Mesendoderm (in vitro differentiated cells): Measurements from ENCODE around the gene DEPDC1.
A peak's percentile ranks its signal among the peaks of the same experiment; 100 is the strongest.
"Not testable (repeated sequence)": the region's sequence is repeated elsewhere in the genome, so short reads cannot be mapped to it uniquely, and the experiment has no call there.

Experiments
- DNase-seq: peaks from one replicate; pipeline ENCODE4 v3.0.0; 2013
- H2AK5ac ChIP-seq: 2 replicates; pipeline ENCODE4 v1.6.1; 2013; ENCODE audit warnings: low read length, inconsistent platforms
- H2BK120ac ChIP-seq: 2 replicates; pipeline ENCODE4 v1.6.1; 2013; ENCODE audit warnings: low read depth, mild to moderate bottlenecking, low read length, moderate library complexity, mixed read lengths
- H2BK15ac ChIP-seq: replicated peaks from 2 replicates; pipeline ENCODE4 v1.6.1; 2013; ENCODE audit warnings: low read depth, mild to moderate bottlenecking, moderate library complexity
- H2BK5ac ChIP-seq: 2 replicates; pipeline ENCODE4 v1.6.1; 2013; ENCODE audit warnings: low read length, inconsistent platforms
- H3K18ac ChIP-seq: 2 replicates; pipeline ENCODE4 v1.6.1; 2013; ENCODE audit warnings: mild to moderate bottlenecking, low read length, mixed read lengths
- H3K23ac ChIP-seq: one replicate; pipeline ENCODE4 v1.6.1; 2013; ENCODE audit warnings: low read length
- H3K27ac ChIP-seq: 2 replicates; pipeline ENCODE4 v1.5.1; 2013; ENCODE audit warnings: low read depth, mild to moderate bottlenecking, inconsistent platforms, low read length, moderate library complexity
- H3K27me3 ChIP-seq: 2 replicates; pipeline ENCODE4 v1.6.1; 2013; ENCODE audit warnings: low read length, control low read depth, mild to moderate bottlenecking, inconsistent platforms; ENCODE audit not compliant: insufficient read depth, poor library complexity
- H3K36me3 ChIP-seq: 2 replicates; pipeline ENCODE4 v1.6.1; 2013; ENCODE audit warnings: low read length, inconsistent platforms; ENCODE audit not compliant: control insufficient read depth, insufficient read depth
- H3K4ac ChIP-seq: one replicate; pipeline ENCODE4 v1.6.1; 2013; ENCODE audit warnings: low read depth, mild to moderate bottlenecking, low read length, moderate library complexity
- H3K4me1 ChIP-seq: 2 replicates; pipeline ENCODE4 v1.6.1; 2013; ENCODE audit warnings: low read depth, low read length, inconsistent platforms; ENCODE audit not compliant: control insufficient read depth
- H3K4me2 ChIP-seq: 2 replicates; pipeline ENCODE4 v1.6.1; 2013; ENCODE audit warnings: low read length
- H3K4me3 ChIP-seq: 2 replicates; pipeline ENCODE4 v1.5.1; 2013; ENCODE audit warnings: mild to moderate bottlenecking, low read length
- H3K56ac ChIP-seq: one replicate; pipeline ENCODE4 v1.6.1; 2013; ENCODE audit warnings: low read length
- H3K79me1 ChIP-seq: 2 replicates; pipeline ENCODE4 v1.6.1; 2013; ENCODE audit warnings: low read length, inconsistent platforms
- H3K79me2 ChIP-seq: 2 replicates; pipeline ENCODE4 v1.6.1; 2013; ENCODE audit warnings: mild to moderate bottlenecking, low read length; ENCODE audit not compliant: control insufficient read depth, insufficient read depth
- H3K9ac ChIP-seq: 2 replicates; pipeline ENCODE4 v1.6.1; 2013; ENCODE audit warnings: low read length, inconsistent platforms
- H4K5ac ChIP-seq: one replicate; pipeline ENCODE4 v1.6.1; 2013; ENCODE audit warnings: low read length
- H4K8ac ChIP-seq: one replicate; pipeline ENCODE4 v1.6.1; 2013; ENCODE audit warnings: low read depth, mild to moderate bottlenecking, control low read depth, low read length, moderate library complexity
- WGBS: extraction: QIAGEN DNeasy Blood & Tissue Kit; methylation state at CpG from one replicate; pipeline ENCODE4 v1.1.7; 2013; ENCODE audit warnings: low lambda C conversion rate, missing lambda C conversion rate; ENCODE audit not compliant: insufficient coverage; ENCODE audit errors: extremely low coverage; 5-methylcytosine and 5-hydroxymethylcytosine counted together

DEPDC1 gene

GRCh38 chr1:68485431-68486022, 11.4 kb downstream of the DEPDC1 start:
- H3K79me2 ChIP-seq, result no peaks in the 10 kb centered on the region
- no peaks in the 10 kb centered on the region for H3K4me1 ChIP-seq
- H3K56ac ChIP-seq, result no peak overlapping the region
- H3K23ac ChIP-seq, result no peak overlapping the region
- peaks cover 7% of the 10 kb centered on the region for H3K36me3 ChIP-seq
- H3K79me1 ChIP-seq, result peaks cover 3% of the 10 kb centered on the region
- WGBS, result no CpG with 5 or more reads among the region's 3 CpGs
- no peak overlapping the region for H3K4me3 ChIP-seq
- no peak overlapping the region for H2AK5ac ChIP-seq
- H2BK120ac ChIP-seq, result no peak overlapping the region
- no peak for DNase-seq
- H3K9ac ChIP-seq, result no peak overlapping the region
- H3K27me3 ChIP-seq, result no peaks in the 10 kb centered on the region
- no peak overlapping the region for H3K18ac ChIP-seq
- H2BK5ac ChIP-seq, result no peak overlapping the region
- no peak overlapping the region for H3K4me2 ChIP-seq
- H3K4ac ChIP-seq, result no peak overlapping the region
- no peak overlapping the region for H2BK15ac ChIP-seq
- H4K8ac ChIP-seq, result no peak overlapping the region
- H3K27ac ChIP-seq, result no peak overlapping the region
- H4K5ac ChIP-seq, result no peak overlapping the region

- no peaks in the 10 kb centered on the region for H3K27me3 ChIP-seq
- DNase-seq, result no peak
- H3K4me1 ChIP-seq, result no peaks in the 10 kb centered on the region
- H2AK5ac ChIP-seq, result no peak overlapping the region
- no peak overlapping the region for H4K8ac ChIP-seq
- H3K18ac ChIP-seq, result no peak overlapping the region
- H3K9ac ChIP-seq, result no peak overlapping the region
- no peaks in the 10 kb centered on the region for H3K79me1 ChIP-seq
- H3K56ac ChIP-seq, result no peak overlapping the region
- H3K79me2 ChIP-seq, result no peaks in the 10 kb centered on the region
- H2BK5ac ChIP-seq, result no peak overlapping the region
- H2BK120ac ChIP-seq, result no peak overlapping the region
- no CpG with 5 or more reads among the region's 1 CpG for WGBS
- no peak overlapping the region for H3K23ac ChIP-seq
- H2BK15ac ChIP-seq, result no peak overlapping the region
- no peak overlapping the region for H3K27ac ChIP-seq
- H3K4me2 ChIP-seq, result no peak overlapping the region
- no peak overlapping the region for H4K5ac ChIP-seq
- H3K4ac ChIP-seq, result no peak overlapping the region
- no peak overlapping the region for H3K4me3 ChIP-seq
- H3K36me3 ChIP-seq, result peaks cover 7% of the 10 kb centered on the region
These were observed 12.3 kb downstream of the DEPDC1 start for GRCh38 chr1:68484618-68485017.

GRCh38 chr1:68481041-68481440, 15.8 kb downstream of the DEPDC1 start:
- no peak overlapping the region for H2BK120ac ChIP-seq
- H4K5ac ChIP-seq, result no peak overlapping the region
- H3K4me1 ChIP-seq, result no peaks in the 10 kb centered on the region
- DNase-seq, result no peak
- H3K4ac ChIP-seq, result no peak overlapping the region
- no peak overlapping the region for H3K18ac ChIP-seq
- no peak overlapping the region for H2BK15ac ChIP-seq
- H3K27ac ChIP-seq, result no peak overlapping the region
- peaks cover 9% of the 10 kb centered on the region for H3K36me3 ChIP-seq
- H3K27me3 ChIP-seq, result no peaks in the 10 kb centered on the region
- no CpG with 5 or more reads among the region's 3 CpGs for WGBS
- no peak overlapping the region for H3K23ac ChIP-seq
- H3K56ac ChIP-seq, result no peak overlapping the region
- H3K4me2 ChIP-seq, result no peak overlapping the region
- no peaks in the 10 kb centered on the region for H3K79me2 ChIP-seq
- H2BK5ac ChIP-seq, result no peak overlapping the region
- H3K4me3 ChIP-seq, result no peak overlapping the region
- no peak overlapping the region for H2AK5ac ChIP-seq
- no peaks in the 10 kb centered on the region for H3K79me1 ChIP-seq
- no peak overlapping the region for H4K8ac ChIP-seq
- no peak overlapping the region for H3K9ac ChIP-seq

GRCh38 chr1:68479501-68479900, 17.4 kb downstream of the DEPDC1 start:
- Histone ChIP-seq H3K36me3 (peaks cover 9% of the 10 kb centered on the region), H3K4me3 (no peak overlapping the region), H2BK5ac (no peak overlapping the region), H4K8ac (no peak overlapping the region), H3K18ac (no peak overlapping the region), H3K23ac (no peak overlapping the region), H4K5ac (no peak overlapping the region), H3K4me2 (no peak overlapping the region), H3K4ac (no peak overlapping the region), H3K79me1 (no peaks in the 10 kb centered on the region), H3K56ac (no peak overlapping the region), H3K9ac (no peak overlapping the region), H2AK5ac (no peak overlapping the region), H3K4me1 (no peaks in the 10 kb centered on the region), H2BK15ac (no peak overlapping the region), H2BK120ac (no peak overlapping the region), H3K27ac (no peak overlapping the region), H3K79me2 (no peaks in the 10 kb centered on the region), H3K27me3 (no peaks in the 10 kb centered on the region)
- no CpG with 5 or more reads among the region's 2 CpGs for WGBS
- no peak for DNase-seq

GRCh38 chr1:68478662-68479061, 18.2 kb downstream of the DEPDC1 start:
- Histone ChIP-seq H3K79me1 (no peaks in the 10 kb centered on the region), H3K4me3 (no peak overlapping the region), H4K5ac (no peak overlapping the region), H3K27me3 (no peaks in the 10 kb centered on the region), H2AK5ac (no peak overlapping the region), H3K4me1 (no peaks in the 10 kb centered on the region), H2BK15ac (no peak overlapping the region), H3K79me2 (no peaks in the 10 kb centered on the region), H3K18ac (no peak overlapping the region), H3K27ac (no peak overlapping the region), H3K23ac (no peak overlapping the region), H2BK120ac (no peak overlapping the region), H3K56ac (no peak overlapping the region), H3K4me2 (no peak overlapping the region), H3K9ac (no peak overlapping the region), H3K36me3 (peaks cover 9% of the 10 kb centered on the region), H3K4ac (no peak overlapping the region), H2BK5ac (no peak overlapping the region), H4K8ac (no peak overlapping the region)
- DNase-seq, result peak; percentile 39
- WGBS, result no CpG with 5 or more reads among the region's 2 CpGs

GRCh38 chr1:68476626-68477025, 20.3 kb downstream of the DEPDC1 start:
- not testable (repeated sequence) for H3K27me3 ChIP-seq, H3K79me1 ChIP-seq, DNase-seq, H3K56ac ChIP-seq, H2BK5ac ChIP-seq, H3K79me2 ChIP-seq, H4K5ac ChIP-seq, H3K36me3 ChIP-seq, H3K4me1 ChIP-seq, H2BK15ac ChIP-seq, H4K8ac ChIP-seq, H2AK5ac ChIP-seq, H3K23ac ChIP-seq, H3K18ac ChIP-seq, H3K4me3 ChIP-seq, H3K27ac ChIP-seq, H3K4ac ChIP-seq, H2BK120ac ChIP-seq, H3K4me2 ChIP-seq, H3K9ac ChIP-seq
- WGBS, result no CpG with 5 or more reads among the region's 2 CpGs
